Vagina (tissue), 2 donors: ENCODE measurements around the gene LPO. TPM values are rescaled to one million over a fixed set of nuclear protein-coding genes. Genes with fewer than 3 reads are reported as not detected.

Source experiments
- DNase-seq, 2 donors: peaks; one replicate each; pipeline ENCODE4 v3.0.0-alpha.2; 2017; ENCODE audit errors: extremely low spot score in 2 of 2
- H3K27ac ChIP-seq: fragments of 200-600 bp; sonication (generic); one replicate; pipeline ENCODE4 v1.5.1; 2019
- H3K27me3 ChIP-seq: fragments of 200-600 bp; sonication (generic); one replicate; pipeline ENCODE4 v1.5.1; 2019
- H3K36me3 ChIP-seq, 2 donors: fragments of 200-600 bp; sonication (generic); one replicate each; pipeline ENCODE4 v1.5.1; 2017 to 2019
- H3K4me1 ChIP-seq: fragments of 200-600 bp; sonication (generic); one replicate; pipeline ENCODE4 v1.5.1; 2019
- H3K4me3 ChIP-seq, 2 donors: fragments of 200-600 bp; sonication (generic); 1 replicate in 1 of 2; 2 replicates in 1 of 2; pipeline ENCODE4 v1.5.1; 2016 to 2019
- H3K9me3 ChIP-seq: fragments of 200-600 bp; sonication (generic); one replicate; pipeline ENCODE4 v1.5.1; 2019
- CTCF ChIP-seq, 3 experiments: fragments of 450-650 bp in 2 of 3; fragments of 200-600 bp in 1 of 3; sonication (generic) in 1 of 3; IDR thresholded peaks; one replicate each; pipeline ENCODE4 v1.5.1; 2017 to 2019; ENCODE audit warnings: antibody characterized with exemption in 3 of 3, mild to moderate bottlenecking in 2 of 3, moderate library complexity in 2 of 3
- POLR2A ChIP-seq, 2 donors: fragments of 450-650 bp; IDR thresholded peaks; one replicate each; pipeline ENCODE4 v1.6.1; 2017; ENCODE audit warnings: antibody characterized with exemption in 2 of 2, mild to moderate bottlenecking in 2 of 2, moderate library complexity in 2 of 2
- POLR2AphosphoS5 ChIP-seq, 2 donors: sonication (generic); formaldehyde crosslinking; IDR thresholded peaks; one replicate each; pipeline ENCODE4 v1.9.0; 2017; ENCODE audit warnings: antibody characterized with exemption in 2 of 2, mild to moderate bottlenecking in 2 of 2, low read depth in 1 of 2; ENCODE audit not compliant: insufficient read depth in 1 of 2
- intact Hi-C: fragments of 100-400 bp; cut with DNase I; formaldehyde crosslinking; loops from one replicate; pipeline ENCODE4 v1.15.1; 2023
- total RNA-seq: library from RNA; depleted of rRNA; stranded (reverse); fragments of >200 nt; gene quantifications from one replicate; pipeline ENCODE4 v1.2.3, GENCODE V29; 2016

The LPO gene
- total RNA-seq, 1 donor from 2014 or later, result not detected

GRCh38 chr17:58271216-58271931, 33.0 kb downstream of the LPO start:
- H3K36me3 ChIP-seq, result no peaks in the 10 kb centered on the region
- no peak for DNase-seq

GRCh38 chr17:58272367-58273280, 34.2 kb downstream of the LPO start:
- no peak for DNase-seq
- Histone ChIP-seq H3K9me3 (no peaks in the 10 kb centered on the region), H3K27ac (no peak overlapping the region), H3K4me3 (no peak overlapping the region), H3K4me1 (no peaks in the 10 kb centered on the region), H3K36me3 (no peaks in the 10 kb centered on the region), H3K27me3 (no peaks in the 10 kb centered on the region)
- intact Hi-C loops, result no loop called here
- TF ChIP-seq POLR2A (IDR thresholded peaks at IDR 0.05), result no peak
- no peak for TF ChIP-seq CTCF (IDR thresholded peaks at IDR 0.05)
- no peak for TF ChIP-seq POLR2AphosphoS5 (IDR thresholded peaks at IDR 0.05; ENCODE audit: insufficient read depth in 1 of 2, low read depth in 1 of 2)

More at GRCh38 chr17:58271216-58271931, 33.0 kb downstream of the LPO start:
- H3K27ac ChIP-seq, result no peak overlapping the region
- H3K9me3 ChIP-seq, result no peaks in the 10 kb centered on the region
- H3K4me1 ChIP-seq, result no peaks in the 10 kb centered on the region
- no peak overlapping the region for H3K4me3 ChIP-seq
- intact Hi-C loops, result no loop called here
- H3K27me3 ChIP-seq, result no peaks in the 10 kb centered on the region
- no peak for TF ChIP-seq POLR2A (IDR thresholded peaks at IDR 0.05)
- TF ChIP-seq CTCF (IDR thresholded peaks at IDR 0.05), result no peak
- TF ChIP-seq POLR2AphosphoS5 (IDR thresholded peaks at IDR 0.05; ENCODE audit: insufficient read depth in 1 of 2, low read depth in 1 of 2), result no peak

- peaks cover under 1% of the 10 kb centered on the region for H3K4me1 ChIP-seq
- H3K27ac ChIP-seq, result no peak overlapping the region
- TF ChIP-seq CTCF (IDR thresholded peaks at IDR 0.05) (no peak), POLR2AphosphoS5 (IDR thresholded peaks at IDR 0.05; ENCODE audit: insufficient read depth in 1 of 2, low read depth in 1 of 2) (no peak), POLR2A (IDR thresholded peaks at IDR 0.05) (no peak)
- no peak for DNase-seq
- H3K9me3 ChIP-seq, result no peaks in the 10 kb centered on the region
- H3K36me3 ChIP-seq, result no peaks in the 10 kb centered on the region
- no peak overlapping the region for H3K4me3 ChIP-seq
- intact Hi-C loops, result no loop called here
- H3K27me3 ChIP-seq, result no peaks in the 10 kb centered on the region
Observed at GRCh38 chr17:58273453-58274104, 35.2 kb downstream of the LPO start.

GRCh38 chr17:58275417-58275816, 37.0 kb downstream of the LPO start:
- no peak for DNase-seq
- no peak for TF ChIP-seq CTCF (IDR thresholded peaks at IDR 0.05)
- no peak for TF ChIP-seq POLR2AphosphoS5 (IDR thresholded peaks at IDR 0.05; ENCODE audit: insufficient read depth in 1 of 2, low read depth in 1 of 2)
- no peak for TF ChIP-seq POLR2A (IDR thresholded peaks at IDR 0.05)
- intact Hi-C loops, result no loop called here
- no peak overlapping the region for H3K4me3 ChIP-seq
- H3K36me3 ChIP-seq, result no peaks in the 10 kb centered on the region
- H3K27ac ChIP-seq, result no peak overlapping the region
- peaks cover 10% of the 10 kb centered on the region for H3K4me1 ChIP-seq
- no peaks in the 10 kb centered on the region for H3K27me3 ChIP-seq
- no peaks in the 10 kb centered on the region for H3K9me3 ChIP-seq
